ENCODE results near the gene DST. TPM values are rescaled to one million over a fixed set of nuclear protein-coding genes. Genes with fewer than 3 reads are reported as not detected.
A peak's percentile ranks its signal among the peaks of the same experiment; 100 is the strongest.

DST gene
- total RNA-seq, 1 experiment from 2014 or later, result 370 TPM

- H3K4me1 Mint-ChIP-seq (ENCODE audit: insufficient read depth, unreplicated experiment), result peaks cover 48% of the 10 kb centered on the region
- ChIA-PET CTCF (interaction anchor here (0.7 kb wide), 1 partner anchor 23 kb away, joined by 4 read pairs; no protein-coding TSS in a partner anchor), POLR2A (interaction anchor here (0.8 to 34.6 kb wide), 5 partner anchors 15 to 195 kb away, joined by 3 to 1548 read pairs (median 219); no protein-coding TSS in a partner anchor)
- no peaks in the 10 kb centered on the region for H3K9me3 Mint-ChIP-seq (ENCODE audit: unreplicated experiment)
- DNase-seq (ENCODE audit: unreplicated experiment), result no peak
- H3K27ac Mint-ChIP-seq (ENCODE audit: low read depth, unreplicated experiment), result no peak overlapping the region
- H3K27me3 Mint-ChIP-seq (ENCODE audit: insufficient read depth, unreplicated experiment), result no peaks in the 10 kb centered on the region
- intact Hi-C loops (cut with micrococcal nuclease), result no loop called here
- H3K36me3 Mint-ChIP-seq (ENCODE audit: insufficient read depth, unreplicated experiment), result peaks cover 43% of the 10 kb centered on the region
- no peak for TF ChIP-seq CTCF (IDR thresholded peaks at IDR 0.05; ENCODE audit: unreplicated experiment)
- no TSS peak for BruUV-seq (replicated peaks)
- H3K4me3 Mint-ChIP-seq (ENCODE audit: unreplicated experiment), result no peak overlapping the region
Observed at GRCh38 chr6:56647172-56647762, 4.6 kb upstream of the DST start.

- Mint-ChIP-seq H3K4me1 (ENCODE audit: insufficient read depth, unreplicated experiment) (peaks cover 32% of the 10 kb centered on the region), H3K36me3 (ENCODE audit: insufficient read depth, unreplicated experiment) (peaks cover 67% of the 10 kb centered on the region), H3K4me3 (ENCODE audit: unreplicated experiment) (no peak overlapping the region), H3K27me3 (ENCODE audit: insufficient read depth, unreplicated experiment) (no peaks in the 10 kb centered on the region), H3K9me3 (ENCODE audit: unreplicated experiment) (no peaks in the 10 kb centered on the region), H3K27ac (ENCODE audit: low read depth, unreplicated experiment) (peak overlapping the region; percentile 97)
- DNase-seq (ENCODE audit: unreplicated experiment), result no peak
- intact Hi-C loops (cut with micrococcal nuclease), result loop anchor here (5.0 kb wide), 1 partner anchor 198 kb away; no protein-coding TSS in a partner anchor
- TF ChIP-seq CTCF (IDR thresholded peaks at IDR 0.05; ENCODE audit: unreplicated experiment), result no peak
- ChIA-PET POLR2A (interaction anchor here (0.7 to 34.6 kb wide), 6 partner anchors 18 to 100 kb away, joined by 3 to 1548 read pairs (median 111); no protein-coding TSS in a partner anchor), CTCF (interaction anchor here (0.5 to 3.1 kb wide), 7 partner anchors 12 to 68 kb away, joined by 3 to 15 read pairs (median 4); no protein-coding TSS in a partner anchor)
- BruUV-seq (replicated peaks), result no TSS peak
Observed at GRCh38 chr6:56644366-56644765, 1.7 kb upstream of the DST start.

- no peak for TF ChIP-seq CTCF (IDR thresholded peaks at IDR 0.05; ENCODE audit: unreplicated experiment)
- peak overlapping the region; percentile 88 for H3K4me3 Mint-ChIP-seq (ENCODE audit: unreplicated experiment)
- intact Hi-C loops (cut with micrococcal nuclease), result loop anchor here (1.0 to 5.0 kb wide), 5 partner anchors 17 to 207 kb away; no protein-coding TSS in a partner anchor
Observed at GRCh38 chr6:56643379-56644089, 845 bp upstream of the DST start.

GRCh38 chr6:56640374-56640773 is 2.3 kb downstream of the DST start:
- CTCF ChIA-PET, result interaction anchor here (0.8 to 2.4 kb wide), 7 partner anchors 13 to 58 kb away, joined by 3 to 11 read pairs (median 4); no protein-coding TSS in a partner anchor
- H3K27me3 Mint-ChIP-seq (ENCODE audit: insufficient read depth, unreplicated experiment), result no peaks in the 10 kb centered on the region
- intact Hi-C loops (cut with micrococcal nuclease), result loop anchor here (5.0 kb wide), 1 partner anchor 202 kb away; no protein-coding TSS in a partner anchor
- peak; percentile 77 for DNase-seq (ENCODE audit: unreplicated experiment)
- H3K27ac Mint-ChIP-seq (ENCODE audit: low read depth, unreplicated experiment), result peak overlapping the region; percentile 97
- H3K4me3 Mint-ChIP-seq (ENCODE audit: unreplicated experiment), result peak overlapping the region; percentile 88
- TF ChIP-seq CTCF (IDR thresholded peaks at IDR 0.05; ENCODE audit: unreplicated experiment), result no peak
- POLR2A ChIA-PET, result interaction anchor here (0.6 to 32.0 kb wide), 12 partner anchors 10 to 201 kb away, joined by 3 to 1548 read pairs (median 8); partner anchors contain the start of gene DST
- peaks cover 51% of the 10 kb centered on the region for H3K4me1 Mint-ChIP-seq (ENCODE audit: insufficient read depth, unreplicated experiment)
- peaks cover 86% of the 10 kb centered on the region for H3K36me3 Mint-ChIP-seq (ENCODE audit: insufficient read depth, unreplicated experiment)
- no peaks in the 10 kb centered on the region for H3K9me3 Mint-ChIP-seq (ENCODE audit: unreplicated experiment)
- BruUV-seq (replicated peaks), result no TSS peak

More at GRCh38 chr6:56643379-56644089, 845 bp upstream of the DST start:
- CTCF ChIA-PET, result interaction anchor here (0.5 to 3.1 kb wide), 12 partner anchors 11 to 201 kb away, joined by 3 to 15 read pairs (median 4); no protein-coding TSS in a partner anchor
- Mint-ChIP-seq H3K27me3 (ENCODE audit: insufficient read depth, unreplicated experiment) (no peaks in the 10 kb centered on the region), H3K27ac (ENCODE audit: low read depth, unreplicated experiment) (peak overlapping the region; percentile 97), H3K36me3 (ENCODE audit: insufficient read depth, unreplicated experiment) (peaks cover 75% of the 10 kb centered on the region), H3K4me1 (ENCODE audit: insufficient read depth, unreplicated experiment) (peaks cover 34% of the 10 kb centered on the region), H3K9me3 (ENCODE audit: unreplicated experiment) (no peaks in the 10 kb centered on the region)
- POLR2A ChIA-PET, result interaction anchor here (0.7 to 34.6 kb wide), 16 partner anchors 18 to 197 kb away, joined by 3 to 1548 read pairs (median 7); no protein-coding TSS in a partner anchor
- no TSS peak for BruUV-seq (replicated peaks)
- no peak for DNase-seq (ENCODE audit: unreplicated experiment)

All from MCF 10A (cell line).